CD4-positive, alpha-beta T cell (primary cell): ENCODE results near the gene TBCB. TPM values are rescaled to one million over a fixed set of nuclear protein-coding genes. Genes with fewer than 3 reads are reported as not detected.
"Not testable (repeated sequence)": the region's sequence is repeated elsewhere in the genome, so short reads cannot be mapped to it uniquely, and the experiment has no call there.

Experiments
- ATAC-seq: fragments of 200-7000 bp; cut with Tn5 transposase; one replicate; pipeline ENCODE4 v1.10.0; 2022; ENCODE audit warnings: mild to moderate bottlenecking; ENCODE audit not compliant: poor library complexity
- CTCF ChIA-PET: fragments of 350-600 bp; sonication (Branson Sonifier 250); formaldehyde crosslinking; loops from one replicate; lab custom pipeline; 2021; ENCODE audit warnings: antibody characterized with exemption, inconsistent platforms; lab: Charles Lee
- POLR2A ChIA-PET: fragments of 350-600 bp; sonication (Branson Sonifier 250); formaldehyde crosslinking; loops from one replicate; lab custom pipeline; 2021; ENCODE audit warnings: antibody characterized with exemption, inconsistent platforms; lab: Charles Lee
- DNase-seq, 14 experiments: peaks; one replicate each; pipeline ENCODE4 v3.0.0-alpha.2; 2013 to 2020; ENCODE audit warnings: mixed read lengths in 2 of 14
- H3K27ac ChIP-seq, 2 donors: one replicate each; pipeline versions ENCODE4 v1.5.1 to v1.7.0; 2013; ENCODE audit warnings: low read length in 2 of 2, low read depth in 1 of 2, mild to moderate bottlenecking in 1 of 2
- H3K27me3 ChIP-seq, 2 experiments: 1 replicate in 1 of 2; 2 replicates in 1 of 2; pipeline versions ENCODE4 v1.6.1 to v1.7.0; 2013; ENCODE audit warnings: low read length in 2 of 2, control low read depth in 1 of 2, mild to moderate bottlenecking in 1 of 2, moderate library complexity in 1 of 2; ENCODE audit not compliant: insufficient read depth in 2 of 2, control insufficient read depth in 1 of 2
- H3K36me3 ChIP-seq: one replicate; pipeline ENCODE4 v1.6.1; 2013; ENCODE audit warnings: low read length, control low read depth; ENCODE audit not compliant: insufficient read depth
- H3K4me1 ChIP-seq: one replicate; pipeline ENCODE4 v1.6.1; 2013; ENCODE audit warnings: low read length, control low read depth; ENCODE audit not compliant: insufficient read depth
- H3K4me3 ChIP-seq: one replicate; pipeline ENCODE4 v1.5.1; 2013; ENCODE audit warnings: mild to moderate bottlenecking, low read length, moderate library complexity
- H3K9me3 ChIP-seq, 2 experiments: 1 replicate in 1 of 2; 2 replicates in 1 of 2; pipeline versions ENCODE4 v1.6.1 to v1.7.0; 2013; ENCODE audit warnings: low read length in 2 of 2, mild to moderate bottlenecking in 2 of 2, control low read depth in 1 of 2, moderate library complexity in 1 of 2; ENCODE audit not compliant: control insufficient read depth in 1 of 2, insufficient read depth in 1 of 2
- H3K27ac Mint-ChIP-seq: one replicate; pipeline ENCODE4 v1.8.0; 2020; ENCODE audit warnings: mixed read lengths
- H3K27me3 Mint-ChIP-seq: one replicate; pipeline ENCODE4 v1.8.0; 2021; ENCODE audit warnings: mixed read lengths
- H3K36me3 Mint-ChIP-seq: one replicate; pipeline ENCODE4 v1.8.0; 2021; ENCODE audit warnings: low read depth, mixed read lengths
- H3K4me1 Mint-ChIP-seq: one replicate; pipeline ENCODE4 v1.8.0; 2021; ENCODE audit warnings: low read depth, mixed read lengths
- H3K4me3 Mint-ChIP-seq: one replicate; pipeline ENCODE4 v1.8.0; 2020; ENCODE audit warnings: mild to moderate bottlenecking, mixed read lengths
- H3K9me3 Mint-ChIP-seq: one replicate; pipeline ENCODE4 v1.8.0; 2020; ENCODE audit warnings: mixed read lengths
- CTCF ChIP-seq: fragments of 200-600 bp; IDR thresholded peaks from one replicate; pipeline ENCODE4 v1.8.0; 2022; ENCODE audit warnings: antibody characterized with exemption, mild to moderate bottlenecking
- intact Hi-C, 2 experiments: fragments of 100-400 bp; cut with DNase I in 1 of 2; cut with micrococcal nuclease in 1 of 2; formaldehyde crosslinking; loops; one replicate each; pipeline versions ENCODE4 v1.15.1 to v1.9.0; 2023 to 2025; cut with DNase I, micrococcal nuclease
- polyA plus RNA-seq, 2 donors: library from polyadenylated mRNA; unstranded; fragments of 120-200 nt; gene quantifications; one replicate each; pipeline ENCODE4 v1.2.1, GENCODE V29; 2013
- total RNA-seq, 174 experiments: library from RNA in 2 of 174; stranded (reverse) in 2 of 174; gene quantifications; one replicate each; pipeline ENCODE4 v1.2.3 and lab custom pipeline; 2021 to 2026

TBCB gene
- 10 to 100 TPM; 67.5 to 68.0 TPM for total RNA-seq
- 115 TPM for polyA plus RNA-seq (2013, experiment 1 of 2)
- 141 TPM for polyA plus RNA-seq (2013, experiment 2 of 2)
- 17.7 to 75.6 (median 56.0) reads per million in 172 experiments for total RNA-seq (lab: John Stamatoyannopoulos, UW)

- H3K4me1 Mint-ChIP-seq: peaks cover 45% of the 10 kb centered on the region
- no peaks in the 10 kb centered on the region for H3K9me3 Mint-ChIP-seq
- intact Hi-C loops: loop anchor here (1.0 to 10.0 kb wide), 9 partner anchors 12 to 1792 kb away; partner anchors contain the start of genes ALKBH6 (in 1 of the 2), CAPNS1 (in 1 of the 2), IGFLR1 (in 1 of the 2) and LIN37 (in 1 of the 2)
- ChIA-PET CTCF (interaction anchor here (0.6 to 5.1 kb wide), 4 partner anchors 12 to 421 kb away, joined by 3 to 29 read pairs (median 3); partner anchors contain the start of genes ZNF146 and ZNF565), POLR2A (interaction anchor here (0.6 to 3.4 kb wide), 27 partner anchors 9 to 1933 kb away, joined by 3 to 51 read pairs (median 4); partner anchors contain the start of genes ALKBH6, APLP1, CAPNS1 and IGFLR1)
- H3K27ac Mint-ChIP-seq: peak within 1 kb of the TSS; percentile 94
- peak in 12 of 14 experiments; percentile 84 to 96 (median 89) for DNase-seq
- Histone ChIP-seq H3K4me1 (peaks cover 40% of the 10 kb centered on the region), H3K9me3 (no peaks in the 10 kb centered on the region), H3K27me3 (no peaks in the 10 kb centered on the region), H3K36me3 (peaks cover 50% of the 10 kb centered on the region), H3K4me3 (peak within 1 kb of the TSS; percentile 97), H3K27ac (peak within 1 kb of the TSS; percentile 87 to 92)
- H3K4me3 Mint-ChIP-seq: peak within 1 kb of the TSS; percentile 94
- TF ChIP-seq CTCF: no peak
- peaks cover 73% of the 10 kb centered on the region for H3K36me3 Mint-ChIP-seq
- peak; percentile 47 for ATAC-seq
- H3K27me3 Mint-ChIP-seq: no peaks in the 10 kb centered on the region
Observed at GRCh38 chr19:36115453-36116343, at the start of gene TBCB. TBCB (plus strand) TSS chr19:36115468; CDS start chr19:36115561, 93 bp downstream.

- Mint-ChIP-seq H3K9me3 (no peaks in the 10 kb centered on the region), H3K4me1 (no peaks in the 10 kb centered on the region), H3K4me3 (no peak overlapping the region), H3K27ac (no peak overlapping the region), H3K36me3 (no peaks in the 10 kb centered on the region), H3K27me3 (no peaks in the 10 kb centered on the region)
- Histone ChIP-seq H3K36me3 (peaks cover 3% of the 10 kb centered on the region), H3K4me1 (no peaks in the 10 kb centered on the region), H3K27me3 (no peaks in the 10 kb centered on the region), H3K4me3 (no peak overlapping the region), H3K9me3 (no peaks in the 10 kb centered on the region), H3K27ac (no peak overlapping the region)
- DNase-seq (no peak), ATAC-seq (no peak)
- CTCF ChIA-PET: no interaction called here
- intact Hi-C loops: no loop called here
- TF ChIP-seq CTCF: no peak
- POLR2A ChIA-PET: no interaction called here
Observed at GRCh38 chr19:36067681-36068080, 47.6 kb upstream of the TBCB start.

GRCh38 chr19:36068810-36069499 lies 46.3 kb upstream of the TBCB start:
- H3K27ac ChIP-seq, H3K4me3 Mint-ChIP-seq, ATAC-seq, H3K27me3 Mint-ChIP-seq, H3K27me3 ChIP-seq, intact Hi-C loops, H3K4me3 ChIP-seq, H3K9me3 ChIP-seq, H3K36me3 ChIP-seq, H3K9me3 Mint-ChIP-seq, H3K36me3 Mint-ChIP-seq, H3K4me1 ChIP-seq, H3K4me1 Mint-ChIP-seq, CTCF ChIA-PET, DNase-seq, POLR2A ChIA-PET, H3K27ac Mint-ChIP-seq: not testable (repeated sequence)
